HFFc6 (cell line): ENCODE data around the gene CRYBB2. TPM values are rescaled to one million over a fixed set of nuclear protein-coding genes. Genes with fewer than 3 reads are reported as not detected.
A peak's percentile ranks its signal among the peaks of the same experiment; 100 is the strongest.
"Not testable (repeated sequence)": the region's sequence is repeated elsewhere in the genome, so short reads cannot be mapped to it uniquely, and the experiment has no call there.

Source experiments
- DNase-seq: peaks from one replicate; pipeline ENCODE4 v3.0.0-alpha.2; 2018
- H3K27ac Mint-ChIP-seq: 2 replicates; pipeline ENCODE4 v1.8.0; 2020; ENCODE audit warnings: mild to moderate bottlenecking, mixed read lengths
- H3K27me3 Mint-ChIP-seq: 2 replicates; pipeline ENCODE4 v1.8.0; 2021; ENCODE audit warnings: mild to moderate bottlenecking, moderate library complexity, mixed read lengths; ENCODE audit not compliant: insufficient read depth
- H3K36me3 Mint-ChIP-seq: 2 replicates; pipeline ENCODE4 v1.8.0; 2021; ENCODE audit warnings: low read depth, mixed read lengths
- H3K4me1 Mint-ChIP-seq: 2 replicates; pipeline ENCODE4 v1.8.0; 2020; ENCODE audit warnings: low read depth, mixed read lengths
- H3K4me3 Mint-ChIP-seq: 2 replicates; pipeline ENCODE4 v1.8.0; 2020; ENCODE audit warnings: mild to moderate bottlenecking, moderate library complexity, mixed read lengths
- H3K9me3 Mint-ChIP-seq: 2 replicates; pipeline ENCODE4 v1.8.0; 2020; ENCODE audit warnings: mild to moderate bottlenecking, mixed read lengths
- CTCF ChIP-seq: fragments of 200-600 bp; sonication (generic); IDR thresholded peaks from 2 replicates; pipeline ENCODE4 v1.5.0; 2021; ENCODE audit warnings: antibody characterized with exemption, mild to moderate bottlenecking
- total RNA-seq, 6 experiments: library from RNA; stranded (reverse); fragmentation: NEBNext Ultra II Directional; extraction: Animal tissue kit (Norgen Biotek cat#: 25700); gene quantifications; 2 replicates in 1 of 6; 3 replicates in 5 of 6; pipeline ENCODE4 v1.2.3, GENCODE V29; 2021

CRYBB2 gene
- total RNA-seq, 6 experiments from 2014 or later: 0.28 to 0.51 (median 0.39) TPM; not detected in 2

GRCh38 chr22:25200967-25201366, 18.5 kb upstream of the CRYBB2 start:
- no peak for DNase-seq
- TF ChIP-seq CTCF: no peak
- Mint-ChIP-seq H3K36me3 (no peaks in the 10 kb centered on the region), H3K4me3 (no peak overlapping the region), H3K4me1 (no peaks in the 10 kb centered on the region), H3K9me3 (peaks cover 6% of the 10 kb centered on the region), H3K27ac (no peak overlapping the region), H3K27me3 (peaks cover 1% of the 10 kb centered on the region)

- Mint-ChIP-seq H3K27ac (no peak overlapping the region), H3K36me3 (no peaks in the 10 kb centered on the region), H3K27me3 (peaks cover 1% of the 10 kb centered on the region), H3K4me3 (no peak overlapping the region), H3K4me1 (no peaks in the 10 kb centered on the region), H3K9me3 (no peaks in the 10 kb centered on the region; the same call in 1 of the 2 replicates)
- no peak for TF ChIP-seq CTCF
- no peak for DNase-seq
Measured at GRCh38 chr22:25201557-25202273, 17.7 kb upstream of the CRYBB2 start.

- H3K36me3 Mint-ChIP-seq: no peaks in the 10 kb centered on the region
- peak; percentile 39 for DNase-seq
- no peak overlapping the region for H3K4me3 Mint-ChIP-seq
- no peak overlapping the region for H3K27ac Mint-ChIP-seq
- no peaks in the 10 kb centered on the region for H3K4me1 Mint-ChIP-seq
- TF ChIP-seq CTCF: peak; percentile 91
- no peaks in the 10 kb centered on the region; the same call in 1 of the 2 replicates for H3K9me3 Mint-ChIP-seq
- H3K27me3 Mint-ChIP-seq: peaks cover 1% of the 10 kb centered on the region
Measured at GRCh38 chr22:25202290-25202921, 17.0 kb upstream of the CRYBB2 start.

GRCh38 chr22:25203082-25203481, 16.4 kb upstream of the CRYBB2 start:
- H3K27ac Mint-ChIP-seq: no peak overlapping the region

GRCh38 chr22:25204547-25204946, 14.9 kb upstream of the CRYBB2 start:
- H3K4me3 Mint-ChIP-seq, H3K4me1 Mint-ChIP-seq: not testable (repeated sequence)

More at GRCh38 chr22:25203082-25203481, 16.4 kb upstream of the CRYBB2 start:
- TF ChIP-seq CTCF: no peak
- Mint-ChIP-seq H3K9me3 (peaks cover 6% of the 10 kb centered on the region), H3K4me3 (no peak overlapping the region), H3K4me1 (no peaks in the 10 kb centered on the region), H3K36me3 (no peaks in the 10 kb centered on the region), H3K27me3 (peaks cover 2% of the 10 kb centered on the region)
- DNase-seq: no peak

GRCh38 chr22:25205847-25206246, 13.6 kb upstream of the CRYBB2 start:
- DNase-seq: no peak
- H3K27ac Mint-ChIP-seq: no peak overlapping the region
- H3K9me3 Mint-ChIP-seq: peaks cover 6% of the 10 kb centered on the region
- TF ChIP-seq CTCF: no peak
- H3K27me3 Mint-ChIP-seq: peaks cover 2% of the 10 kb centered on the region
- no peaks in the 10 kb centered on the region for H3K4me1 Mint-ChIP-seq
- no peaks in the 10 kb centered on the region for H3K36me3 Mint-ChIP-seq
- no peak overlapping the region for H3K4me3 Mint-ChIP-seq

More at GRCh38 chr22:25204547-25204946, 14.9 kb upstream of the CRYBB2 start:
- not testable (repeated sequence) for H3K36me3 Mint-ChIP-seq, H3K9me3 Mint-ChIP-seq, H3K27me3 Mint-ChIP-seq, H3K27ac Mint-ChIP-seq, DNase-seq
